HTR-8/SVneo (cell line): Measurements from ENCODE around the gene SHBG.
"Not testable (repeated sequence)": the region's sequence is repeated elsewhere in the genome, so short reads cannot be mapped to it uniquely, and the experiment has no call there.

Experiments
- DNase-seq: peaks from one replicate; pipeline ENCODE4 v3.0.0; 2011; ENCODE audit warnings: low spot score, mixed read lengths; ENCODE audit not compliant: insufficient read length
- FAIRE-seq: peaks from 2 replicates; lab custom pipeline; 2011; peaks lifted over from hg19 to GRCh38; lab: Jason Lieb, UNC

SHBG gene, protein sequence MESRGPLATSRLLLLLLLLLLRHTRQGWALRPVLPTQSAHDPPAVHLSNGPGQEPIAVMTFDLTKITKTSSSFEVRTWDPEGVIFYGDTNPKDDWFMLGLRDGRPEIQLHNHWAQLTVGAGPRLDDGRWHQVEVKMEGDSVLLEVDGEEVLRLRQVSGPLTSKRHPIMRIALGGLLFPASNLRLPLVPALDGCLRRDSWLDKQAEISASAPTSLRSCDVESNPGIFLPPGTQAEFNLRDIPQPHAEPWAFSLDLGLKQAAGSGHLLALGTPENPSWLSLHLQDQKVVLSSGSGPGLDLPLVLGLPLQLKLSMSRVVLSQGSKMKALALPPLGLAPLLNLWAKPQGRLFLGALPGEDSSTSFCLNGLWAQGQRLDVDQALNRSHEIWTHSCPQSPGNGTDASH

DNA sequence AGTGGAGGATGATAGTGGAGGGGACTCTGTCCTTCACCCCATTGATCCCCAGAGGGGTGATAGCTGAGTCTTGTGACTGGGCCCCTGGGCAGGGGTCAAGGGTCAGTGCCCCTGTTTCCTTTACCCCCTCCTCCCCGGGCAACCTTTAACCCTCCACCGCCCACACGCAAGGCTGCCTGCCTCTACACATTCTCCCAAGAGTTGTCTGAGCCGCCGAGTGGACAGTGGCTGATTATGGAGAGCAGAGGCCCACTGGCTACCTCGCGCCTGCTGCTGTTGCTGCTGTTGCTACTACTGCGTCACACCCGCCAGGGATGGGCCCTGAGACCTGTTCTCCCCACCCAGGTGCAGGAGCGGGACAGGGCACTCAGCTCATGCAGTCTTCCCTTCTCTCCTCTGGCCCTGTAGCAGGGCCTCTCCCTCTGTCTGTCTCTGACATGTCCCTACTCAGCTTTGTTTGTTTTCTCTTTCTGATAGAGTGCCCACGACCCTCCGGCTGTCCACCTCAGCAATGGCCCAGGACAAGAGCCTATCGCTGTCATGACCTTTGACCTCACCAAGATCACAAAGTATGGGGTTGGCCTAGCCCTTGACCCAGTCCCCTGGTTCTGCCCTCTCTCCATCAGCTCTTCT, at the start of gene SHBG:
Gene SHBG, plus strand, starts transcription at position 197 of the 633 bp plus-strand sequence. Its CDS starts 38 bp downstream, at position 235.
- no peak for FAIRE-seq

DNA sequence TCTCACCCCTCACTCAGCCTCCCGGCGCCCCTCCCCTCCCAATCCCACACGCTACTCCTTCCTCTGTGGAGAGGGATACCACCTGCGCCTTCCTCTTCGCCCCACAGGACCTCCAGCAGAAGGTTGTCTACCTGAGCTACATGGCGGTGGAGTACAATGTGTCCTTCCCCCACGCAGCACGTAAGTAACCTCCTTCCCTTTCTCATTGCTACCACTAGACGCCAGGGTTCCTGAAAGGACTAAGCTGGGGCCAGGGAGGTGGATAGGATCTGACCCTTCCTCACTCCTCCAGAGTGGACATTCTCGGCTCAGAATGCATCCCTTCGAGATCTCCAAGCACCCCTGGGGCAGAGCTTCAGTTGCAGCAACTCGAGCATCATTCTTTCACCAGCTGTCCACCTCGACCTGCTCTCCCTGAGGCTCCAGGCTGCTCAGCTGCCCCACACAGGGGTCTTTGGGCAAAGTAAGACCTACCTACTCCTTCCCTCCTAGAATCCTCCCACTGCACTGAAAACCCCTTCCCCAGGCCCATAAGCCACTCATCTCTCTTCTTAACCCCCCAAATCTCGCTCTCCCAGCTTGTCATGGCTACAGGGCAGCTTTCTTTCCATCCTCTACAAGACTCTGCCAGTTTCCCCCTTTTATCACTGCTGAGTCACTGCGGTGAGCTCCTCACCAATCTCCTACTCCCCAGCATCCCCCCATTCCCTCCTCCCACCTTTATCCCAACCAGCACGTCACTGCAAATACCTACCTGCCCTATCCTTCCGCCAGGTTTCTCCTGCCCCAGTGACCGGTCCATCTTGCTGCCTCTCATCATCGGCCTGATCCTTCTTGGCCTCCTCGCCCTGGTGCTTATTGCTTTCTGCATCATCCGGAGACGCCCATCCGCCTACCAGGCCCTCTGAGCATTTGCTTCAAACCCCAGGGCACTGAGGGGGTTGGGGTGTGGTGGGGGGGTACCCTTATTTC, 49.0 kb upstream of the SHBG start:
- DNase-seq (no peak), FAIRE-seq (no peak)

More for the DNA sequence above, at the start of gene SHBG:
- DNase-seq: no peak

DNA sequence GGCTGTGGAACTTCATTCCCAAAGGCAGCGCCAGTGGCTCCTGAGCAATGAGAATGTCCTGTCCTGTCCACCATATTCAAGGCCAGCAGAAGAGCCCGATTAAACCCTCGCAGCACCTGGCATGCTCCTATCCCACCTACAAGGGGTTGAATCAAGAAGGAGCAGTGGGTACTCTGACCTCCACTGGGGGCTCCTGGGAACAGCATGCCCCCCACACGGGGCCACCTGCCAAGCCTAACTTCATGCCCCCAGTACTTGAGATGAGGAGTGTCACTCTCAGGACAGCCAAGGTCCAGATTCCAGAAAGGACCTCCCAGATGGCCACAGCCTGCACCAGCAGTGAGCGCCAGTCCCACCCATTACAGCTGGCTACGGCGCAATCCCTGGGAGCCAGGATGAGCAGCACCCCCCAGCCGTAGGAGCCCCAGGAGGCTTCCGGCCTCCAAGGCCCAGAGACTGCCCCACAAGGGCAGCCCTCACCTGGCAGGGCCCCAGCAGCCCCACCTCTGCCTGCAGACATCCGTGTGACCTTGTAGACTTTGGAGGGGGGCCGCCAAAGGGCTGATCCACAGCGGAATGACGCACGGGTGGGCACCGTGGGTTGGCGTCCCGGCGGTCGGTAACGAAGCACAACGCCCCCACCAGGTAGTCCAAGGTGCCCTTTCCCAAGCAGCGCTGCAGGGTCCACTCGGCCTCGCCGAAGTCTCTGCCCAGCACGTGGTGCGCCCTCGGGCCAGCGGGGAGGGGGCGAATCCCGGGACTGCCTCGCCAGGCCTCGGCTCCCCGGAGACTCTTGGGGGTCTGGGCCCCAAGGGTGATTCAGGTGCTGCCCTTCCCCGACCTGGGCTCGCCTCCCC, 47.3 kb upstream of the SHBG start:
- DNase-seq (no peak), FAIRE-seq (no peak)

DNA sequence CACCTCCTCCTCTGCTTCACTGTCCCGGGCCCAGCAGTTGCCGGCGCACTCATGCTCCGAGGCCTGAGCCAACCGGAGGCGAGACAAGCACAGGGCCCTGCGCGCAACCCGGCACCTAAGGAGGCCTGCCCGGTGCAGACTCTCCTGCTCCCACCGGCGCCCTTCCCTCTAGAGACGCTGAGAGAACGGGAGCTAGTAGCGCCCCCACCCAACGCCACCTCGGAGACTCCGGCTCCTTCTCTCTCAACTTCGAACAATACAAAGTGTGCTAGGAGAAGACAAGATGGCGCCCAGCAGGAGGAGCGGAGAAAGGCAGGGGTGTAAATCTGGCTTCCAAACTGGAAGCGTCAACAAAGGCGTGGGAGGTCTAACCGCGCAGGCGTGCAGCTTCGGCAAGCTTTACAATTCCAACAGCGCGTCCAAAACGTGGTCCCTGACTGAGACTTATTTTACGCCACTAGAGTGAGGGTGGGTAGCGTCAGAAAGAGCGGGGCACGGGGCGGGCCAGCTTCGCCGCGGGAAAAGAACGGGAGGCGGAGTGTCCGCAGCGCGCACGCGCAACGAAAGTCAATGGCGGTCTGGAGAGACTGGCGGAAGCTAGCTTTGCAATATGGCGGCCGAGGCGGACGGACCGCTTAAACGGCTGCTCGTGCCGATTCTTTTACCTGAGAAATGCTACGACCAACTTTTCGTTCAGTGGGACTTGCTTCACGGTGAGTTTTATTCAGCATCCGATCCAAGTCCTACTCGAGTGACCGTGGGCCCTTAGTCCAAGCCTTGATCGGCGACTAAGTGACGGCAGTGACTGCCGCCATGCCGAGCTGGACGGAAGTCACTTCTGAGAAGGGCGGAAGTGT, 46.5 kb upstream of the SHBG start, which contains the start of gene MPDU1:
Gene MPDU1, plus strand, starts transcription at position 600 of the 857 bp plus-strand sequence. Its CDS starts 11 bp downstream, at position 611.
- FAIRE-seq: peak; percentile 97

DNA sequence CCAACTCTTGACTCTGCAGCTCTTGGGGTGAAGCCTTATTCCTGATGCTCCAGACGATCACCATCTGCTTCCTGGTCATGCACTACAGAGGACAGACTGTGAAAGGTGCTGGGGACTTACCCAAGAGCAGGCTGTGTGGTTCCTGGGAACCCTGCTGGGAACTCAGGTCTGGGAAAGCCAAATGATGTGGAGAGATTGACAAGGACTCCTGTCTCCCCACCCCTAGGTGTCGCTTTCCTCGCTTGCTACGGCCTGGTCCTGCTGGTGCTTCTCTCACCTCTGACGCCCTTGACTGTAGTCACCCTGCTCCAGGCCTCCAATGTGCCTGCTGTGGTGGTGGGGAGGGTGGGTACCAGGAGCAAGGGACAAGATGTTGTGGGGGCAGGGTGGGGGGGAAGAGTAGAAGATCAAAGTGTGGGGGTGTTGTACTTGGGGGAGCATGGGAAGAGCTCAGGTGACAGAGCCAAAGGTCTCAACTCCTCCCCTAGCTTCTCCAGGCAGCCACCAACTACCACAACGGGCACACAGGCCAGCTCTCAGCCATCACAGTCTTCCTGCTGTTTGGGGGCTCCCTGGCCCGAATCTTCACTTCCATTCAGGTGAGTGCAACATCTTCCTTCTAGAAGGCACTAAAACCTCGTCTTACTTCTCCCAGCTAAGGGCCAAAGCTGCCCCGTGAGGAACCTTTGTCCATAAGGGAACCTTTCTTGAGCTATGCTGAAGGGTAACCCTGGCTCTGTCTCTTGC, 43.1 kb upstream of the SHBG start:
- FAIRE-seq (peak; percentile 44), DNase-seq (no peak)

More for the DNA sequence above, 46.5 kb upstream of the SHBG start, which contains the start of gene MPDU1:
- peak; percentile 96 for DNase-seq

DNA sequence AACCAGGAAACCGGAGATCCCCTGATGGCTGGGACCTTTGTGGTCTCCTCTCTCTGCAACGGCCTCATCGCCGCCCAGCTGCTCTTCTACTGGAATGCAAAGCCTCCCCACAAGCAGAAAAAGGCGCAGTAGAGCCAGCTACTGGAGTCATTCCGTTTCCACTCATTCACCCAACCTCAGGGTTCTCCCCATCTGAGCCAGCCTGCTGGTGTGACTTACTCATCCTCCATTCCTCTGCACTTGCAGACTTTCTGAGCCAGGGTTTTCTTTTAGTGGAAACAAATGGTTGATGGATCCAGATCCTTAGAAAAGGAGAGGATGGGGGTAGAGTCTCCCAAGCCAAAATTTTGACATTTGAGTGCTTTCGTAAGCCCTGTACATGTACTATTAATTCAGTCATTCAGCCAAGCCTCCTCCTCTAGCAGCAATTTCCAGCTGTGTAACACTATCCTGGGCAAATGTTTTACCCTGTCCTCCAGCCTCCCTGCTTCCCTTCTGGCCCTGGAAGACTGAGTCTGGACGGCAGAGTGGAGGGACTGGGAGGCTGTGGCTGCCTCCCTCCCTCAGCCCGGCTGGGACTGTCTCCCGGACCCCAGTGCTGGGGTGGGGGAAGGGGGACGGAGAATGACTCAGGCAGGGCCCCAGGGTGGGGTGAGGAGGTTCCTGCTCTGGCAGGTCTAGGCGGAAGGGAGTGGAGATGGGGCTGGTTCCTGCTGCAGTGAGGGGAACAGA, 42.3 kb upstream of the SHBG start:
- FAIRE-seq: peak; percentile 26
- DNase-seq: no peak

DNA sequence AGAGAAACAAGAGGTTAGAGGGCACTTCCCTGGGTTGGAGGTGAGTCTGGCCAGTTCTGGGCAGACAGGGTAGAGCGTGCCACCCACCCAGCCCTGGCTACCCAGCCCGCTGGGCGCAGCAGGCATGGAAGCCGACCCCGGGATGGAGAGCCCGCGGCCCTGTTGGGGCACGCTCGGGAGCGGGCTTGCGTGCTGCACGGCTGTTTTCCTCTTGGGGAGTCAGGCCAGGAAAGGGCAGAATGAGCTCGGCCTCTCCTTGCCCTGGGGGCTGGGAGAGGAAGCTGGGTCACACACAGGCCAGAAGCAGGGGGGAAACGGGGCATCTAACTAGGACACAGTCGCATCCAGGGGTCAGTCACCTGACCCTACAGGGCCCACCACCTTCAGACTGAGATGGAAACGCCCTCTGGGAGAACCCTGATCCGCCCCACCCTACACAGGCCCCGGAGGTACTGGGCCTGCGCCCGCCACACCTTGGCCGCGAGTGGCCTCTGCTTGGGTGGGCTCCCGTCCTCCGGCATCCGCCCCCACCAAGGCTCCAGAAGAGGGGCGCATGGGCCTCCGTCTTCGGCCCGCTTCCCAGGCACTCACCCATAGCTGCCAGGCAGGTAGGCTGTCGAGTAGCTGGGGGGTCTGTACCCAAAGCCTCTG, 41.3 kb upstream of the SHBG start:
- no peak for FAIRE-seq
- no peak for DNase-seq

DNA sequence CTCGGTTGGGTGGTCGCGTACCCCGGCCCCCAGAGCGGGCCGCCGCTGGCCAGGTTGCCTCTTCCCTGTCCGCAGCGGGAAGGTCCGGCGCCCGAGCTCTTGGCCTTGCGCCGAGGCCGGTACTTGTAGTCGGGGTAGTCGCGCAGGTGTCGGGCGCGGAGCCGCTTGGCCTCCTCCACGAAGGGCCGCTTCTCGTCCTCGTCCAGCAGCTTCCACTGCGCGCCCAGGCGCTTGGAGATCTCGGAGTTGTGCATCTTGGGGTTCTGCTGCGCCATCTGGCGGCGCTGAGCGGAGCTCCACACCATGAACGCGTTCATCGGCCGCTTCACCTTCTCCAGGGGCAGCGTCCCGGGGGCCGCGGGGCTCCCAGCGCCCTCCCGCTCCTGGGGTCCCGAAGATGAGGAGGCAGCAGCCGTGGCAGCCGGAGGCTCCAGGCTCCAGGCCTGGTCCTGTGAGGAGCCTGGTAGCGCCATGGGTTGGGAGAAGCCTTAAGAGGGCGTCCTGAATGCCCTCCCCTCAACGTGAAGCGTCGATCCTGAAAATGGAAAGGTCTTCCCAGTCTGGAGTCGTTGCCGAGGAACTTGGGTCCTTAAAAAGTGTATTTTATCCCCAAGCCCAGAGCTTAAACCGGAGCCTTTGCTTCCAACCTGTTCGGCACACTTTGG, 40.6 kb upstream of the SHBG start:
- no peak for DNase-seq
- FAIRE-seq: no peak

DNA sequence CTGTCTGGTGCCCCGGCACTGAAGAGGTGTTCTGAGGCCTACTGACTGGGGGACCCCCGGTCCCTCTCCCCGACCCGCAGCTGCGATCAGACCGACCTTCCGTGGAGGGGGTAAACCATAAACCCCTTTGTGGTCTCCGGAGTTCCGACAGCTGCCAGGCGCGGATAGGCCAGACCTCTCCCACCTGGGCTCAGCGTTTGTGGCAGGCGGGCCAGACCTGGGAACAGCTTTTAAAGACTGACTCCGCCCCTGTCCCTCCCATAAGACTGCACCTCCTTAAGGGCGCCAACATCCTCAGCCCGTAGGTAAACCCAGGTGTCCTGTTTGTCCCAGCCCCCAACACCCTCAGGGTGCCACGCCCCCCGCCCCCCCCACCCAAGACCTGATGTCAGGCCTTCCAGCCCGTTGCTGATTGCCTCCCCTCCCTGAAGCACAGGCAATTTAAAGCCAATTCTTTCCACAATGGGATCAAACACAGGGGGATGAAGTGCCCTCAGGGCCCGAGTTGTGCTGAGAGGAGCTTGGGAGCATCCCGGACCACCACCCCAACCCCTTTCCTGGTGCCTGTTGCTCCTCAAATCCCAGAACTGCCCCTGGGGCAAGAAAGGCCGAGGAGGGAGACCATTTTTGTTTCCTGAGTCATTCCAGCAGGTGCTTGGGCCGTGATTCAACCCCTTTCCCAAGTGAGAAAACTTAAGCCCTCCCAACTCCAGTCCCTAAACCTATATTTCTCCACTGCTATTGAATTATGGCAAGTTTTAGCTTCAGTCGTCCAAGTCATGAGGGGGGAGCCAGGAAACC, 39.8 kb upstream of the SHBG start, which contains the start of gene SOX15:
Gene SOX15, minus strand, starts transcription at position 204 of the 801 bp plus-strand sequence. CDS start 418 bp downstream, outside the sequence.
- no peak for DNase-seq
- no peak for FAIRE-seq

DNA sequence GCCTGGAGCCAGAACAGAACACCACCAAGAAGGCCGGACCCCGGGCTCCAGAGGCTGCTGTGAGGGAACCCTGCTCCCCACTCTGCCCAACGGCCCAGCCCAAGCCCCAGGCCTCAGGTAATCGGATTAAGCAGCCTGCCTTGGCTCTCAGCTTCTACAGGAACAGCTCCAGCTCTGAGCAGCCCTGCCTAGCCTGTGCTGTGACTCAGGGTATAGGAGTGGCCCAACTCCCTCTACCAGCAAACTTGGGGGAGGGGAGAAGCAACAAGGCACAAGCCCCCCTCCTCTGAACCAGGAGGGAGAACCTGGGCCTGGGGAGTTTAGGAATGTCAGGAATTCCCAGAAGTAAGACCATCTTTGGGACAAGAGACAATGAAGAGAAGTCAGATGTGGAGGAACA, 39.2 kb upstream of the SHBG start:
- DNase-seq (no peak), FAIRE-seq (peak; percentile 54)

DNA sequence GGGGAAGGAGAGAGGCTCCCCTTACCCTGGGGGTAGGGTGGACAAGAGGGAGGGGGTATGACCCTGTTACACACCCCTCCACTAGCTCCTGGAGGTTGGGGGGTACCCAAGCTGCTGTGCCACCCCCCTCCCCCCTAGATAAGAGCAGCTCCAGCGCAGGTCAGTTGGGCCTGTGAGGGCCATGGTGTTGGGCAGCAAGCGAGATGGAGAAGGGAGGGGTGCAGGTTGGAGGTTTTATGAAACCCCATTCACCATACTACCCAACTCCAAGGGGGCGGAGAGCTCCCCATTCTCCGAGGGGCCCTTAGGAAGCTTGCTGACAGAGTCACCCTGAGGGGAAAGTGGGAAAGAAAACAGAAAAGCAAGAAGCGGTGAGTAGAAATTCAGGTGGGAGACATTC, 38.3 kb upstream of the SHBG start:
- no peak for DNase-seq
- peak; percentile 52 for FAIRE-seq

DNA sequence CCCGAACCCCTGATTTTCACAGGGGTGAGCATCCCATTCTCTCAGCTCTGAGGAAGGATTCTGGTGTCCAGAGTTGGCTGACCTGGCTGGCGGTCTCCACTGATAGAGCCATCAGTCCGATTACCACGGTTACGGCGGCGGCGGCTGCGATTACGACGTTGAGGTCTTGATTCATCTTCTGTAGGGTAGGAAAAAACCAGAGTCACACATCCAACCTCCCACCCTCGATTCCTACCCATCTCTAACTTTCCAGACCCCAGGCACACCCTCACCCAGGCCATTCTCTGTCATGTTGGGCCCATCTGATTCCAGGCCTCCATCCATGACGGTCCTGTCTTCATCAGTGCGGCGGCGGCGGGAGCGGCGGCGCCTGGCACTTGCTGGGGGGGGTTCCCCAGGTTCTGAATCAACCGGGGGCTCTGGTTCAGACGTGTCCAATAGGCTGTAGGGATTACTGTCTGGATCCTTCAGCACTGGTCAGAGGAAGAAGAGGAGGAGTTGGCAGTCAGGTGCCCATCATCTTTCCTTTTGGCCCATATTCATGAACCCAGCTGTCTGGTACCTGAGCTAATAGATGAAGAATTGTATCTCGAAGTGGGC, 37.4 kb upstream of the SHBG start:
- DNase-seq (no peak), FAIRE-seq (no peak)

DNA sequence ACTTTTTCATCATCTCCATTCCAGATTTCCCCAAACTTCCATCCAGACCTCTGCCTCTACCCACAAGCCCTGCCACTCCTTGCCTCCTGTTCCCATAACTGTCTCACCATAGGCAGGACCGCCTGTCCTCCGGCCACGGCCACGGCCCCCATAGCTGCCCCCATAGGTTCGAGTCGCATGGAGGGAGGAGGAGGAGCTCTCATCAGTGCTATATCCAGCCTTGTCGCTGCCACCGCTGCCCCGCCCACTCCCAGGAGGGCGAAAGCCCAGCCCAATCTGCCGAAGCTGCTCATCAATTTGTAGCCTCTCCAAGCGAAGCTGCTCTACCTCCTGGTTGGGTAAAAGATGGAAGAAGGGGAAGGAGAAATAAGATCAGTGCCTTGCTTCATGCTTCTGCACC, 36.6 kb upstream of the SHBG start:
- DNase-seq: no peak
- FAIRE-seq: no peak

DNA sequence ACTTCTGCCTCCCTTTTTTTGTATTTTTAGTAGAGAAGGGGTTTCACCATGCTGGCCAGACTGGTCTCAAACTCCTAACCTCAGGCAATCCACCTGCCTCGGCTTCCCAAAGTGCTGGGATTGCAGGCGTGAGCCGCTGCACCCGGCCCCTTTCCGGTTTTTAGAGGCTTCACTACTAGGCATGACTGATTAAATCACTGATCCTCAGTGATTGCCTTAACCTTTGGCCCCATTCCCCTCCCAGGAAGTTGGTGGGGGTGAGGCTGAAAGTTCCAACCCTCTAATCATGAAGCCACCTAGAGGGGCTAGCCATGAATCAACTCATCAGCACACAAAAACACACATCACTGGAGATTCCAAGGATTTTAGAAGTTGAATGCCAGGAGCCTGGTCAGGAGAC, 32.4 kb upstream of the SHBG start:
- peak; percentile 38 for FAIRE-seq

DNA sequence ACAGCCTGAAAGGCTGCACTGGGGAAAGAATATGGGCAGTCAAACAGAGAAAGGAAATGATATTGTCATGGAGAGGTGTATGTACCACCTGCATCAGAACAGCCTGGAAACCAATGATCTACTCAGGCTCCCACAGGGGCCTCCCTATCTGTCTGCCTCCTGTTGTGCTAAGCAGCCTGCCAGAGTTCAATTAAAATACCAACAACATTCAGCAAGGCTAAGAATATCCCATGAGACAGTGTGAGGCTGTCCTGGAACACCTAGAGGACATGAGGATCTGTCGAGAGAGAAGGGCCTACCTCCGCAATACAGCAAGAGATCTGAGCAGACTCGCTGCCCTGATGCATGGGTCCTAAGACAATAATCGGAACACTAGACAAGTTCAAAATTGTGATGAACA, 23.7 kb upstream of the SHBG start:
- DNase-seq (no peak), FAIRE-seq (no peak)

More for the DNA sequence above, 32.4 kb upstream of the SHBG start:
- not testable (repeated sequence) for DNase-seq
